HG02678 (cell line): ENCODE results near the gene TMEM39A.
A peak's percentile ranks its signal among the peaks of the same experiment; 100 is the strongest.

Experiments used
- ATAC-seq: cut with Tn5 transposase; IDR thresholded peaks from one replicate; pipeline ENCODE4 v1.9.1; 2021; ENCODE audit warnings: mild to moderate bottlenecking, moderate library complexity; ENCODE audit not compliant: unreplicated experiment

TMEM39A gene, protein sequence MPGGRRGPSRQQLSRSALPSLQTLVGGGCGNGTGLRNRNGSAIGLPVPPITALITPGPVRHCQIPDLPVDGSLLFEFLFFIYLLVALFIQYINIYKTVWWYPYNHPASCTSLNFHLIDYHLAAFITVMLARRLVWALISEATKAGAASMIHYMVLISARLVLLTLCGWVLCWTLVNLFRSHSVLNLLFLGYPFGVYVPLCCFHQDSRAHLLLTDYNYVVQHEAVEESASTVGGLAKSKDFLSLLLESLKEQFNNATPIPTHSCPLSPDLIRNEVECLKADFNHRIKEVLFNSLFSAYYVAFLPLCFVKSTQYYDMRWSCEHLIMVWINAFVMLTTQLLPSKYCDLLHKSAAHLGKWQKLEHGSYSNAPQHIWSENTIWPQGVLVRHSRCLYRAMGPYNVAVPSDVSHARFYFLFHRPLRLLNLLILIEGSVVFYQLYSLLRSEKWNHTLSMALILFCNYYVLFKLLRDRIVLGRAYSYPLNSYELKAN

DNA sequence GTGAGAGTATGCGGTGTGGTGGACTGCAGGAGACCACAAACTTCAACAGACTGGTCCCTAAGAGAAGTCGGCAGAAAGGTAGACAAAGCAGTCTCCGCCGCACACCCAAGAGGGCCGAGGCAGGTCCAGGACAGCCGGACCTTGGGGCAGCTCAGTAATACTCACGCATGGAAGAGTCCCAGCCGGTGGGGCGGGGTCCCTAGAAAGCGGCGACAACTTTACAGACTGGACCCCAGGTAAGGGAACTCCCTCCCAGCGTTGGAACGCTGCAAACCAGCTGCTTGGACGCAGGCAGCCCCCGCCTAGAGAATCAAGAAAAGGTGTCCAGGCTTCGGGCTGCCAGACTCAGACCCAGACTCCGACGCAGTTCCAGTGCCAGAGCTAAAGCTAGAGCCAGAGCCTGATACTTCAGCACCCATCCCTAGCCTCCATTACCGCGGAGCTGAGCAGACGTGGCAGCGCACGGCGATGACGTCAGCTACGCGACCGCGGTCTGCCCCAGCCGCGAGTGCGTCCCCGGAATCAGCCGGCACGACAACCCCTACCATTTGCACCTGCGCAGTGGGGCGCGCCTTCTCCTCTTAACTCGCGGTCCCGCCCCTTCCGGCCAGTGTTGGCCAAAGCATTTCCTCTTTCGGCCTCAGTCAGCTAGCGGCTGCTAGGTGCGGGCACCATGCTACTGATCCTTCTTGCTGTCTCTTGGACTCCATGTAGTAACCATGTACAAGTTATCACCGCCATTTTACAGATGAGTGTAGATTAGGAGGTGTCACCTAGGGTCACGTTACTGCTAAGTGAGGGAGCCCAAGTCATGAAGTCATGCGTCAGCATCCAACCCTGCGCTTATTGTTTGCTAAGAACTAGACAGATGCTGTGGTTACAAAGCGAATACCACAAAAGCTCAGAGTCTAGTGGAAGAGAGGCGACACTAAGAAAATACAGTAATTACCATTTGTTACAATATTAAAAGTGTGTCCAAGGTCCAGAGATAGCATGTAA is at the start of gene TMEM39A:
TSS of gene TMEM39A (minus strand) at position 445 of the 999 bp plus-strand sequence. CDS start 1,541 bp downstream, outside the sequence.
- ATAC-seq: peak; percentile 94

DNA sequence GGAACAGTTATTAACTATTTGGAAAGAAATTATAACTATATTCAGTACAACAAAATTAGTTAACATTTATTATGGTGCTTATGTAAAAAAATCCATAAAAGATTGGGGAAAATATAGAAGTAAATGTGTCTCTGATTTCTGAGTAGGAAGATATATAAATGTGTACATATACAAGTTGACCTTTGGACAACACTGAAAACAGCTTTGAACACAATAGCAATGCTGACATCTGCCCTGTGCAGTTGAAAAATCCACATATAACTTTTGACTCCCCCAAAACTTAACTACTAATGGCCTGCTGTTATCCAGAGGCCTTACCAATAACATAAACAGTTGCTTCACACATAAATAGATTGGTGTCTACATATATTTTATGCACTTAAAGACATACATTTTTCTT is 47.3 kb upstream of the TMEM39A start:
- no peak for ATAC-seq

DNA sequence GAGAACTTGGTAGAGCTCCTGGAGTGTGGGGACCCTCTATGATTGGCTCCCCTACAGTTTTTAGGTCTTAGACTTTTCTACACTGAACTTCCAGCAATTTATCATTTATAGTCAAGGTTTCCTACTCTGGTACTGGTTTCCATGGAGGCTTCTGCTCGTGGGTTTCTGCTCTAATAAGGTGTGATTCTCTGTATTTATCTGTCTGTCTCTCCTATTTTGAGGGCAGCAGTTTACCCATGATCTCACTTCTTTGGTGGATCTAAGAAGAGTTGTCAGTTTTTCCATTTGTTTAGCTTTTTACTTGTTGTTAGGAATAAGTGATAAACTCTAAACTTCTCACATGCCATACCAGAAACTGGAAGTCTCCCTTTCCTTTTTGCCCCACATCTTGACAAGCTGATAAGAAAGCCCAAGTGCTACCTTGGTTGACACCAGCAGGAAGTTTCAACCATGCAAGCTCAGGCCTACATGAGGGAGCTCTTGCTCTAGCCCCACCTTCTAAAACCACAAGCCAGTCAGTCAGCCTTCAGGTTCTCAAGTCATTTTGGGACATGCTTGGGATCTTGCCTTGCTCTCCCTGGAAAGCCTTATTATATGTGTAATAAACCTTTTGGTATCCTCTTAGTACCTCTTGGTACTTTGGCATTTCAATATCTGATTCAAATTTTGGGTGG is 44.9 kb upstream of the TMEM39A start:
- ATAC-seq: peak; percentile 64

DNA sequence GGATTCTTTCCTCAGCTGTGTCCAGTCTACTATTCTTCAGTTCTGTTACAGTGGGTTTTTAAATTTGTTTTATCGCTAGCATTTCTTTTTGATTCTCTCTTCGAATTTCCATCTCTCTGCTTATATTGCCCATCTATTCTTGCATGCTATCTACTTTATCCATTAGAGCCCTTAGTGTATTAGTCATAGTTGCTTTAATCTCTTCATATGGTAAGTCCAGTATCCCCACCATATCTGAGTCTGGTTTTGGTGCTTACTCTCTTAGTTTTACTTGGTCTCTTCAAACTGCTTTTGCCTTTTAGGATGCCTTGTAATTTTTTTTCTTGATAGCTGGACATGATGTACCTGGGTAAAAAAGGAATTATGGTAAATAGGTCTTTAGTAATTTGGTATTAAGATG is 44.0 kb upstream of the TMEM39A start:
- ATAC-seq: no peak

DNA sequence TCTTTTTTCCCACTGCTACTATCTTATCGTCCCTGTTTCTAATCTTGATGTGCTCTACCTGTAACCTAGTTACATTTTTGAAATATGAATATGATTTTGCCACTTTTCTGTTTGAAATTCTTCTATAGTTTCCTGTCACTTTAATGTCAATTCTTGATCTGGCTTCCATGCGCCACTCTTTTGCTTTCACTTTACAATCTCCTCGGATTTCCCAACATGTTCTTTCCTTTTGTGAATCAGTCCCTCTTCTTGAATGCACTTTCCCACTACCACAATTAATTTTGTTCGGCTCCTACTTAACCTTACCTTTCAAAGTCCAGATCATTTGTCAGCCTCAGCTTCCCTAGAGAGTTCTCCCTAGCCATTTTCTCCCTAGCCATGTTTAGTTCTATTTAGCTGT is 43.2 kb upstream of the TMEM39A start:
- ATAC-seq: no peak

DNA sequence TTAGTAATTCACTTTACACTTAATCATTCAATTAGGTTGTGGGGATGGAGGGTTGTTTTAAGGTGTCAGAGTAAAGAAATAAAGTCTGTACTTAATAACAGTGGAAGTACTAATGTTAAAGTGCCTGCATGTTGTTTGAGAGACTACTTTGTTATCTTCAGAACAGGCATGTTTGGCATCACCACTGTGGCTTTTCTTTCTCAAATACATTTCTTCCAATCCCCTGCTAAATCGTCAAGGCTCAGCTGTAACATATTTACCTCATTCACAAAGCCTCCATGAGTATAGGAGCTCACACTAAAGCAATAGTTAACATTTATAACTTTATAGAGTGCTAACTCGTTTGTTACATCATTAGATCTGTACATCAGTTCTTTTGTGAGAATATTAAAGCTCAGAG is 37.5 kb upstream of the TMEM39A start:
- no peak for ATAC-seq

DNA sequence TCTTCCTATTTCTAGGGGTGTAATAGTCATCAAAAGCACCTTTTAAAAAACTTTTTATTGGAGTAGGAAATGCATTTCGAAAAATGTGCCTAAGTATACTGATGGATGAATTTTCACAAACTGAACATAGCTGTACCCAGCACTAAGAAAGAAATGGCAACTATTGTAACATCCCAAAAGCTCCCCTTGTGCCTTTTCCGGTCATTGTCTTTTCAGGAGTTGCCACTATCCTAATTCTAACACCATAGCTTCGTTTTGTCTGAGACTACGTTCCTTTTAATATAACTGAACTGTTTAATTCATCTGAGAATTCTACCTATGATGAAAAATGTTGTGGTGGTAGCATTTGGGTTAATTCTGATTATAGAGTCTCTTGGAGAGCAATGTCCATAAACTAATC is 36.9 kb upstream of the TMEM39A start:
- ATAC-seq: no peak

DNA sequence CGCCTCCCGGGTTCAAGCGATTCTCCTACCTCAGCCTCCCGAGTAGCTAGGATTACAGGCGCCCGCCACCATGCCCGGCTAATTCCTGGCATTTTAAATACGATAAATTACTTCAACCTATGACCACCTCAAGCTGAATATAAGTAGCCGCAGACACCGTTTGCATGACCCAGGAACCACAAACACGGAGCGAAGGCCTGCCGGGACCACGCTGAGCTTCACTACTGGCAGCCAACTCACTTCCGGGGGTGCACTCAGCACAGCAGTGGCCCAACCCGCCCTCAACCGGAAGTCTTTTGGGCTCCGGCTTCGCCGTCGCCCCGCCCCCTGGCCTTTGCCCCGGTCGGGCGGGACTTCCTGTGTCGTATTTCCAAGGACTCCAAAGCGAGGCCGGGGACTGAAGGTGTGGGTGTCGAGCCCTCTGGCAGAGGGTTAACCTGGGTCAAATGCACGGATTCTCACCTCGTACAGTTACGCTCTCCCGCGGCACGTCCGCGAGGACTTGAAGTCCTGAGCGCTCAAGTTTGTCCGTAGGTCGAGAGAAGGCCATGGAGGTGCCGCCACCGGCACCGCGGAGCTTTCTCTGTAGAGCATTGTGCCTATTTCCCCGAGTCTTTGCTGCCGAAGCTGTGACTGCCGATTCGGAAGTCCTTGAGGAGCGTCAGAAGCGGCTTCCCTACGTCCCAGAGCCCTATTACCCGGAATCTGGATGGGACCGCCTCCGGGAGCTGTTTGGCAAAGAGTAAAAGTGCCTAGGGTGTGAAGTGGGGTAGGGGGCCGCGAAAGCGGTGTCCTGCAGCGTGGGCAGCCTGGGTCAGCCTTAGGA is 35.0 kb upstream of the TMEM39A start, which contains the start of gene TIMMDC1:
TSS of gene TIMMDC1 (plus strand) at position 362 of the 826 bp plus-strand sequence. CDS start at position 549, 187 bp downstream.
- peak; percentile 99 for ATAC-seq

DNA sequence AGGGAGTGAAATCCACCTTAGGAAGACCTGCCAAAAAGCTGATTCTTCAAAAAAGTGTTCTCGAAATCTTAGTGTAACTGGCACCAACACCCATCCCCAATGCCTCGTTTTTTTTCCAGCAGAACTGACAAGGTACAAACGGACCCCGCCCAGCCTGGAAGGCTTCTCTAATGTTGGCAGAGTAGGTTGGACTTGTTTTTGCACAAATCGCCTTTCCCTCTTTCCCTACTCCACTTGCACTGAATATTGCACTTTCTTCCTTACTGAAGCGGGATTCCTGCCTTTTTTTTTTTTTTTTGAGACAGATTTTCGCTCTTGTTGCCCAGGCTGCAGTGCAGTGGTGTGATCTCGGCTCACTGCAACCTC is 34.4 kb upstream of the TMEM39A start:
- ATAC-seq: no peak

DNA sequence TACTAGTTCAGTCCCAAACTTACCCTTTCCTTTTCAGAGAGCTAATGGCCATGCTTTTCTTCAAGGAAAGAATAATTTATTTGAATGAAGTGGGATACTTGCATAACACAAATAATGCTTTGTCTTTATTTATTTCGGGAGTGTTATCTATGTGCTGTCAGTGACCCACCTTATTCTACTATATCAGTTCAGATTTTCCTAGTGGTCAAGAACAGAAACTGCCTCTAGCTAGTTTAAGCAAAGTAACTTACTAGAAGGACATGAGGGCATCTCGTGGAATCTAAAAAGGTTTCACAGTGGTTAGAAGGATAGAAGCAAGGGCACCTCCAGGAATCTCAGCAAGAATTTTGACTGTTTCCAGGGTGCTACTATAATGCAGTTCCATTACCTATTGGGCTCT is 31.2 kb upstream of the TMEM39A start:
- no peak for ATAC-seq

DNA sequence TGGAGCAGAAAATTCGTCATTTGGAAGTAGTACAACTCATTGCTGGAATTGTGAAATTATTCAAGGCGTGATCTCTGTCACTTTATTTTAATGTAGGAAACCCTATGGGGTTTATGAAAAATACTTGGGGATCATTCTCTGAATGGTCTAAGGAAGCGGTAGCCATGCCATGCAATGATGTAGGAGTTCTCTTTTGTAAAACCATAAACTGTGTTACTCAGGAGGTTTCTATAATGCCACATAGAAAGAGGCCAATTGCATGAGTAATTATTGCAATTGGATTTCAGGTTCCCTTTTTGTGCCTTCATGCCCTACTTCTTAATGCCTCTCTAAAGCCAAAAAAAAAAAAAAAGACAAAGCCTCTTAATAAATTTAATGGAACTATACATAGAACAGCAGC is 29.4 kb upstream of the TMEM39A start:
- no peak for ATAC-seq

DNA sequence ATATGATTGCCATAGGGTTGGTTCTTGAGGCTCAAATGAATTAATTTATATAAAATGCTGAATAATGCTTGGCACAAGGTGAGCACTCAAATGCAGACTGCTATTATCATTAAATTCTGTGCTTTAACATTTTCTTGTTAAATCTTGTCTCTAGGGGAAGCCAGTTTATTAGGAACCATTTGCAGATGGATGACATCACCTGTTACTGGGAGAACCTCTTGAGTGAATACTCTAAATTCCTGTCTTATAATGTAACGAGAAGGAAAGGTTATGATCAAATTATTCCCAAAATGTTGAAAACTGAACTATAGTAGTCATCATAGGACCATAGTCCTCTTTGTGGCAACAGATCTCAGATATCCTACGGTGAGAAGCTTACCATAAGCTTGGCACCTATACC is 28.7 kb upstream of the TMEM39A start:
- ATAC-seq: no peak

DNA sequence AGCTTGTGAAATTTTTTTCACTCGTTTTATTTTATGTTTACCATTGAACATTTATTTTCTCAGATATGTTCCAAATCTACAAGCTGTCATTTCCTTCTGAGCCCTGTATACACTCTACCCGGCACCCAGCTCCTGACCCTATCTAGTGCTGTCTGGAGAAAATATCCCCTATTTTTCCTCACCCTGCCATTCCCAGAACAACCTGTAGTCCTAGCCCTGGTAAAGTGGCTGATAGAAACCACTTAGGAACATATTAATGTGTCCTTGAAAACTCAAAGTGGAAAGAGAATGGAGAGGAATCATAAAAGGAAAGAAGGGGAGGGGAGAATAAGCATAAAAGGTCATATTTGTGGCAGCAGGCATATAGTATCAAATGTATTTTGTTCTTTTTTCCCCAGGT is 26.7 kb upstream of the TMEM39A start:
- no peak for ATAC-seq

DNA sequence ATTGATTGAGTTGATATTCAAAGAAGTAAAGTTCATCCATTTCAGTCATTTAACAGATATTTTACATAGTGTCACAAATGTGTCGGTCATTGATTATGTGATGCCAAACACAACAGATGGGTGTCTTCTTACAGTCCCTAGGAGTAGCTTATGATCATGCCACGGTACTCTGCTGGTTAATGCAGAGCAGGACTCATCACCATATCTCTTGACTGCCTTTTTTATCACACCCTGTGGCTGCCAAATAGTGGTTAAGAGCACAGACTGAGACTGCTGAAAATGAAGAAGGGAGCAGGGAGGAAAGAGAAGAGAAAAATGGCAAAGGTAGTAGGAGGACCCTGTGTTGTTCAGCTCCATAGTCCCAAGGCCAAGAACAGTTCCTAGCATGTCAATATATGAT is 22.1 kb upstream of the TMEM39A start:
- ATAC-seq: no peak

DNA sequence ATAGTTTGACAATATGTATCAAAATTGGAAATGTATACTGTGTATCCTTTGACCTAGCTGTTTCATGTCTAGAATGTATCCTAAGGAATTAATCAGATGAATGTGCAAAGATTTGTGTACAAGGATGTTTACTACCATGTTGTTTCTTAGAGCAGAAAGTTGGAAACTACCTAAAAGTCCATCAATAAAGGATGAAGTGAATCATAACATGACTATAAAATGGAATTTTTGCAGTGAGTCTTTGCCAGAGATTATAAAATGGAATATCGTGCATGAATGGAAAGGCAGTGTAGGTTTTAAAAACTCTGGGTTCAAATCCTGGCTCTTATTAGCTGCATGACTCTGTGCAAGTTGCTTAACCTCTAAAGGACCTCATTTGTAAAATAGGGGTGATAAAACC is 19.7 kb upstream of the TMEM39A start:
- no peak for ATAC-seq

DNA sequence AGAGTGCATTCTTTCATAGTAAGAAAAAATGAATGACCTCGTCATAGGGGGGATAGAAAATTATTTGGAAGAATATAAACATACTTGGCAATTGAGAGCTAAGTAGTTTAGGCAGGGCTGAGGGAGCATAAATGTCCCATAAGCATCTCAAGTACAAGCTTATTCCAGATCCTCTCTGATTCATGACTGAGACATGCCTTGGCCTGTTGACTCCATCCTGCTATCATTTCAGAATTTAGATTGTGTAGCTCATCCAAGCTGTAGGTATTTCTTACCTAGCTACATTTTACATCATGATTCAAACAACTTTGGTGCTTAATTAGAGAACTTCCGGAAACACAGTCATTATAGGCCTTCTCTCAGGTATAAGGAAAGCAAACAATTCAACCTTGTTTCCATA is 17.7 kb upstream of the TMEM39A start:
- no peak for ATAC-seq

DNA sequence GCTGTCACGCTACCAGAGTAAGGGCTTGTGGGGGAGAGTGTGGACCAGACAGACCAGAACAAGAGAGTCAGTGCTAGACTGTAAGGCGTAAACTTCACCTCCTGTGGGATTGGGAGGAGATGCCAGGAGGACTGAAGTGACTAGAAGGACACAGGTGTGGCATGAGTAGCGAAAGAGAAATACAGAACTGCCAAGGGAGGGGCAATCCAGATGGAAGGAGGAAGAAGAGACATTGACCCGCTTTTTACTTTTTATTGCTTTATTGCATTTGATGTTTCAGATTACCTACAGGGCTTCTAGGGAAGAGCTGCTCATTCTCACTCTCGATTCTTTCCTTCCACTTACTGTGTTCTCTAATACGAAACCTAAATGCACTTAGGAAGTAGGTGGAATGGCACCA is 7.5 kb upstream of the TMEM39A start:
- ATAC-seq: no peak

DNA sequence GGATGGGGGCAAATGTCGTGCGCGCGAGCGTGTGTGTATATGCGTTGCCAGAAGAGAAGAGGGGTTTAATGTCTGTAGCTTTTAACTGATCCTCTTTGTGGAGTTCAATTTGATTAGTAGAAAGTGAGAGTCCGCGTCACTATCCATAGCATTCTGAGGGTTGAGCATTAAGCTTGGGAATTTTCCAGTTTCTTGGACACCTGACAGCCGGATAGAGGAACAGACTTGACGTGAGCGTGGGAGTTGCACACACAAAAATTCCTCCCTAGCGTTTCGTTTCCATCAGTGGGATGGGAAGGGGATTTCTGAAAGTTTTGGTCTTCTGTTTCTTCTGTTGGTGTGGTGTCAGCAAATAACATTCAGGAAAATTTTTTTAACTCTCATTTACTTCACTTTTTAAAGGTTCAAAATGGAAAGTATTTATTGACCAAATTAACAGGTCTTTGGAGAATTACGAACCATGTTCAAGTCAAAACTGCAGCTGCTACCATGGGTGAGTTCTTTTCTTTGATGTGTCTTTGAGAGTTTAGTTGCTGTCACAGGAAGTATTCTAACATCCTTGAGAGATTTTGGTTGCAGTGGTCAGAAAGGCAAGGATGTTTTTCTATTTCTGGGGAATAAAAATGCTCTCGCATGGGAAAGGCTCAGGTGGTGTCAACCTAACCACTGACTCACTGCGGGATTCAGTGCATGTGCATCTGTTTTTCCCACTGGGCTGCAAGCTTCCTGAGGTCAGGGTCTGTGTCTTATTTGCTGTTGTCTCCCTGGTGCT is 6.2 kb upstream of the TMEM39A start:
- ATAC-seq: no peak

DNA sequence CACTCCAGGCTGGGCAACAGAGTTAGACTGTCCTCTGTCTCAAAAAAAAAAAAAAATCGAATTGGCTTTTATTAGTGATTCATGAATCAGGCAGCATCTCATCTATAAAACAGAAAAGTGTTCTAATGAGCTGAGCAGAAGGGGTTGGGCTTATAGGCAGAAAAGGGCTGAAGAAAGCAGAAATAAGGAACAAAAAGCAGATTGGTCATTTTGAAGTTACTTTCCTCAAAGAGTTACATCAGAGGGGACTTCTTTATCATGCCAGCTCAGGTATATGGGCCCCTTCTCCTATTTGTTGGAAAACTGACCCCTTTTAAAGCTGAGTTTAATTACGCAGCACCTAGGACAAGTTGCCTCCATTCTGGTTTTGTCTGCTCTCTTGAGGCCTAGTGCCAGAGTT is 4.6 kb upstream of the TMEM39A start:
- ATAC-seq: no peak
